OCI-LY7 (cell line): ENCODE data around the gene GRIA1. TPM values are rescaled to one million over a fixed set of nuclear protein-coding genes. Genes with fewer than 3 reads are reported as not detected.

Experiments
- BruUV-seq: library from RNA; stranded (reverse); fragments of 400-500 nt; replicated peaks from 2 replicates; lab custom pipeline; 2021; lab: Mats Ljungman, UMichigan
- CTCF ChIA-PET: fragments of 300-600 bp; sonication (Branson Sonifier 250); formaldehyde crosslinking; loops from one replicate; lab custom pipeline; 2022; ENCODE audit warnings: antibody characterized with exemption; ENCODE audit not compliant: unreplicated experiment; lab: Charles Lee
- POLR2A ChIA-PET: fragments of 300-600 bp; sonication (Branson Sonifier 250); formaldehyde crosslinking; loops from one replicate; lab custom pipeline; 2022; ENCODE audit warnings: antibody characterized with exemption; lab: Charles Lee
- DNase-seq: peaks from one replicate; pipeline ENCODE4 v3.0.0-alpha.2; 2015; ENCODE audit warnings: low spot score
- H2AFZ ChIP-seq: fragments of 200-600 bp; sonication (generic), shearing (Covaris generic); 2 replicates; pipeline ENCODE4 v1.6.1; 2014; ENCODE audit warnings: mild to moderate bottlenecking, antibody characterized with exemption, low read length, moderate library complexity
- H3K27ac ChIP-seq: fragments of 200-600 bp; sonication (generic); 2 replicates; pipeline ENCODE4 v1.5.1; 2014; ENCODE audit warnings: mixed run types, low read depth, mild to moderate bottlenecking, moderate library complexity, low read length, inconsistent platforms; ENCODE audit not compliant: poor library complexity, severe bottlenecking
- H3K36me3 ChIP-seq: fragments of 200-600 bp; sonication (generic); 2 replicates; pipeline ENCODE4 v1.6.1; 2014; ENCODE audit warnings: mild to moderate bottlenecking, antibody characterized with exemption, low read length, moderate library complexity, mixed read lengths; ENCODE audit not compliant: insufficient read depth
- H3K4me1 ChIP-seq: fragments of 200-600 bp; sonication (generic); 2 replicates; pipeline ENCODE4 v1.5.1; 2014; ENCODE audit warnings: mild to moderate bottlenecking, low read length; ENCODE audit not compliant: insufficient read depth, poor library complexity, severe bottlenecking
- H3K4me2 ChIP-seq: fragments of 200-600 bp; sonication (generic); 2 replicates; pipeline ENCODE4 v1.6.1; 2014; ENCODE audit warnings: mild to moderate bottlenecking, low read length
- H3K4me3 ChIP-seq: fragments of 200-600 bp; sonication (generic); 2 replicates; pipeline ENCODE4 v1.5.1; 2014; ENCODE audit warnings: mild to moderate bottlenecking, low read depth, low read length; ENCODE audit not compliant: poor library complexity, severe bottlenecking
- H3K79me2 ChIP-seq: fragments of 200-600 bp; sonication (generic); 2 replicates; pipeline ENCODE4 v1.6.1; 2016; ENCODE audit warnings: low read depth, mild to moderate bottlenecking, low read length, moderate library complexity, mixed read lengths; ENCODE audit not compliant: insufficient read depth
- H3K9me2 ChIP-seq: fragments of 200-600 bp; sonication (generic); 2 replicates; pipeline ENCODE4 v1.6.1; 2016; ENCODE audit warnings: mild to moderate bottlenecking, low read length, mixed read lengths; ENCODE audit not compliant: insufficient read depth
- H3K9me3 ChIP-seq: fragments of 200-600 bp; sonication (generic); 2 replicates; pipeline ENCODE4 v1.6.1; 2014; ENCODE audit warnings: mild to moderate bottlenecking, mixed run types, low read length, mixed read lengths
- H4K20me1 ChIP-seq: fragments of 200-600 bp; sonication (generic); 2 replicates; pipeline ENCODE4 v1.6.1; 2014; ENCODE audit warnings: mild to moderate bottlenecking, antibody characterized with exemption, low read length, moderate library complexity, mixed read lengths; ENCODE audit not compliant: insufficient read depth
- EZH2phosphoT487 ChIP-seq: fragments of 200-600 bp; sonication (generic); IDR thresholded peaks from 2 replicates; pipeline ENCODE4 v1.6.1; 2018; ENCODE audit warnings: low read depth, borderline replicate concordance, mild to moderate bottlenecking, mixed run types, antibody characterized with exemption, low read length, moderate library complexity, mixed read lengths
- intact Hi-C: fragments of 100-400 bp; cut with micrococcal nuclease; formaldehyde crosslinking; loops from one replicate; pipeline ENCODE4 v1.10.0; 2022; ENCODE audit not compliant: unreplicated experiment
- total RNA-seq, 2 experiments: library from RNA; depleted of rRNA in 1 of 2; stranded (reverse); fragments of >200 nt in 1 of 2; shearing (Covaris generic) in 1 of 2; gene quantifications; 2 replicates each; pipeline ENCODE4 v1.2.3, GENCODE V29; 2014 to 2022
- TF ChIP-seq, protein P1 (sequence below): fragments of 200-600 bp; sonication (generic); conservative IDR thresholded peaks from 2 replicates; pipeline ENCODE4 v1.5.1; 2014; ENCODE audit warnings: mild to moderate bottlenecking, antibody characterized with exemption, low read length, moderate library complexity, mixed read lengths

GRIA1 gene
- total RNA-seq, 2 experiments from 2014 or later = not detected

DNA sequence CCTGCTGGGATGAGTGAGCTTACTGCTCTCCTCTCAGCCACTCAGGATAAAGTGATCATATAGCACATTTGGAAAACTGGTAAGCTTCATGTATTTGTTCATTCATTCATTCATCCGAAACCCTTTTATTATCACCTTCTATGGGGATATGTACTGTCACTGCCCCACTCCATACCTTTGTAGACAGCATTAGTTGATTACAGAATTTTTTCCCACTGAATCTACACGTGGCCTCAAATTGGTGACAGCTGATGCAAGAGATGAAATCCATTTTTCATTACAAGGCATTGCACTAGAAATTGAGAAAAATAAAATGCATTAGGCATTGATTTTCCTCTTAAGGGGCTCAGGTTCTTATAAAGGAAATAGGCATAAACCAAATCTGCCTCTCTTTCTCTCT lies 9.7 kb downstream of the GRIA1 start:
- no peaks in the 10 kb centered on the region for H4K20me1 ChIP-seq
- no peak overlapping the region for H3K4me2 ChIP-seq
- H3K36me3 ChIP-seq = no peaks in the 10 kb centered on the region
- TF ChIP-seq EZH2phosphoT487 = no peak
- H3K4me3 ChIP-seq = no peak overlapping the region
- no peaks in the 10 kb centered on the region for H3K9me2 ChIP-seq
- CTCF ChIA-PET = interaction anchor here (1.2 kb wide), 1 partner anchor 211 kb away, joined by 3 read pairs; no protein-coding TSS in a partner anchor
- peaks cover 6% of the 10 kb centered on the region for H3K4me1 ChIP-seq
- H3K27ac ChIP-seq = no peak overlapping the region
- DNase-seq = no peak
- no peak overlapping the region for H2AFZ ChIP-seq
- no TSS peak for BruUV-seq
- H3K9me3 ChIP-seq = no peaks in the 10 kb centered on the region
- intact Hi-C loops = no loop called here
- no peaks in the 10 kb centered on the region for H3K79me2 ChIP-seq
- POLR2A ChIA-PET = interaction anchor here (0.6 to 2.3 kb wide), 6 partner anchors 9 to 328 kb away, joined by 3 to 7 read pairs (median 3); no protein-coding TSS in a partner anchor

DNA sequence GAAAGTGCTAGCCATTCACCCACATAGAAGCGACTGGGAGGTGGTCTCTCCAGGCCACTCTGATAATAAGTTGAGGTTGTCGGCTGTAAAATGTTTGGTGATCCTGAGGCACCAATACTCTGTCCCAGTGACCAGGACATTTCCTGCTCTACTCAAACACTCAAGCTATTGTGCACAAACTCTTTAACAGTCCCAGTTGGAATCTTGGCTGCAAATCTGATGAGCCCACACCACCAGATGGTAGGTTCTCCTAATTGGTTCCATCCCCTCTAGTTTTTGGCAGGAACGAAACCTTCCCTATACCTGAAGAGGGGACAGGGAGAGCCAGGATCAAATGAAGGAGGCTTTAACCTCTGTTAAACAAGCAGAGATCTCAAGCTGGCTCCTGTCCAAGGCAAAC lies 14.3 kb downstream of the GRIA1 start:
- Histone ChIP-seq H3K4me2 (no peak overlapping the region), H3K4me3 (no peak overlapping the region), H3K9me3 (peaks cover 8% of the 10 kb centered on the region; the same call in 1 of the 2 replicates), H3K27ac (no peak overlapping the region), H3K79me2 (no peaks in the 10 kb centered on the region), H3K36me3 (no peaks in the 10 kb centered on the region), H3K9me2 (no peaks in the 10 kb centered on the region), H4K20me1 (no peaks in the 10 kb centered on the region), H2AFZ (no peak overlapping the region), H3K4me1 (peaks cover 6% of the 10 kb centered on the region)
- no peak for DNase-seq
- intact Hi-C loops = no loop called here
- ChIA-PET POLR2A (no interaction called here), CTCF (interaction anchor here (1.4 kb wide), 1 partner anchor 9 kb away, joined by 4 read pairs; no protein-coding TSS in a partner anchor)
- no TSS peak for BruUV-seq
- no peak for TF ChIP-seq EZH2phosphoT487
- TF ChIP-seq, protein P1, sequence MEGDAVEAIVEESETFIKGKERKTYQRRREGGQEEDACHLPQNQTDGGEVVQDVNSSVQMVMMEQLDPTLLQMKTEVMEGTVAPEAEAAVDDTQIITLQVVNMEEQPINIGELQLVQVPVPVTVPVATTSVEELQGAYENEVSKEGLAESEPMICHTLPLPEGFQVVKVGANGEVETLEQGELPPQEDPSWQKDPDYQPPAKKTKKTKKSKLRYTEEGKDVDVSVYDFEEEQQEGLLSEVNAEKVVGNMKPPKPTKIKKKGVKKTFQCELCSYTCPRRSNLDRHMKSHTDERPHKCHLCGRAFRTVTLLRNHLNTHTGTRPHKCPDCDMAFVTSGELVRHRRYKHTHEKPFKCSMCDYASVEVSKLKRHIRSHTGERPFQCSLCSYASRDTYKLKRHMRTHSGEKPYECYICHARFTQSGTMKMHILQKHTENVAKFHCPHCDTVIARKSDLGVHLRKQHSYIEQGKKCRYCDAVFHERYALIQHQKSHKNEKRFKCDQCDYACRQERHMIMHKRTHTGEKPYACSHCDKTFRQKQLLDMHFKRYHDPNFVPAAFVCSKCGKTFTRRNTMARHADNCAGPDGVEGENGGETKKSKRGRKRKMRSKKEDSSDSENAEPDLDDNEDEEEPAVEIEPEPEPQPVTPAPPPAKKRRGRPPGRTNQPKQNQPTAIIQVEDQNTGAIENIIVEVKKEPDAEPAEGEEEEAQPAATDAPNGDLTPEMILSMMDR = no peak

DNA sequence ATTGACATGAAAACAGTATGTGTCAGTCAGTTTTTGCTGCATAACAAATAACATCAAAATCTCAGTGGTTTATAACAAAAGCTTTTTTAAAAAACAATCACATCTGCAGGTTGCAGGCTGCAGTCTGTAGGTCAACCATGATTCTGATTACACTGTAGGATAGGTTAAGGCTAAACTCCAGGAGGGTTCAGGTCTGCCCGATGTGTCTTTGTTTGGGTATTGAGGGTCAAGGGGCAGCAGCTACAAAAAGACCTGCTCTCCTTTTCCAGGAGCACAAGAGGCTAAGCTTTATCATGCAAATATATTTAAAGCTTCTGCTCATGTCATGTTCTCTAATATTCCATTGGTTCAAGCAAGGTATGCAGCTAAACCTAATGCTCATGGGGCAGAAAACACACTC lies 18.2 kb downstream of the GRIA1 start:
- Histone ChIP-seq H3K9me3 (peaks cover 8% of the 10 kb centered on the region), H3K36me3 (no peaks in the 10 kb centered on the region), H2AFZ (0 out of 2 replicates have a peak overlapping the region, but pooled peaks have one; percentile 13), H3K79me2 (no peaks in the 10 kb centered on the region), H3K4me2 (no peak overlapping the region), H3K4me3 (no peak overlapping the region), H3K27ac (no peak overlapping the region), H3K9me2 (no peaks in the 10 kb centered on the region), H4K20me1 (no peaks in the 10 kb centered on the region), H3K4me1 (peaks cover 12% of the 10 kb centered on the region)
- no TSS peak for BruUV-seq
- TF ChIP-seq, protein P1 = no peak
- no peak for TF ChIP-seq EZH2phosphoT487
- POLR2A ChIA-PET = interaction anchor here (0.6 to 1.5 kb wide), 4 partner anchors 9 to 52 kb away, joined by 3 to 7 read pairs (median 4); no protein-coding TSS in a partner anchor
- intact Hi-C loops = no loop called here
- no peak for DNase-seq
- CTCF ChIA-PET = interaction anchor here (1.4 kb wide), 1 partner anchor 11 kb away, joined by 4 read pairs; no protein-coding TSS in a partner anchor
